ENCODE measurements around the gene WNT5B.

WNT5B gene

DNA sequence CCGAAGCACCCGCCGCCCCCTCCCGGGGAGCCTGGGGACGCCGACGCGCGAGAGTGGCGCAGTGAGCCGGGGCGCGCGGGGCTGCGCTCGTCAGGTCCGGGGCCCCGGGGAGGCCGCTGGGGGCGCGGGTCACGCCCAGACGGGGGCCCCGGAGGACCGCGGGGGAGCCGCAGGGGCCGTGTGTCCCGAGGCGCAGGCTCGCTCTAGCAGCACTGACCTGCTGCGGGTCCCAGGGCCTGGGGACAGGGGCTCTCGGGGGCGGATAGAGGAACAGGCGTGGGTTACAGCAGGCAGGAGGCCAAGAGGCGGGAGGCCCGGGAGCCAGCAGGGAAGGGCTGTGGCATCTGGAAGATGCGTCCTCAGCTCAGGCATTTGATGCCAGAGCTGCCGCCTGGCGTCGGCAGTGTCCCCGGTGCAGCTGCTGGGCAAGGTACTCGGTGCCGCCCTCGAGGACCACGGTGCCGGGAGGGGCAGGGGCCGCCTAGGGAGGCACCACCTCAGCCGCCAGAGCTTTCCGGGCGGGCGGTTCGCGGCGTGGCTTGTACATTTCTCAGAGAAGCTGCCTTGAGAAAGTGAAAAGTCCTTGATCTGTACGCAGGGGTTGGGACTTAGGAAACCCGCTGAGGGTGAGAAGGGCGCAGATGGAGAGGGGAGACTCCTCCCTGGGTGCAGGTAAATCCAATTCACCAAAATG, 1.2 kb downstream of the WNT5B start:
- no peak for DNase-seq (ENCODE audit: low read depth)

DNA sequence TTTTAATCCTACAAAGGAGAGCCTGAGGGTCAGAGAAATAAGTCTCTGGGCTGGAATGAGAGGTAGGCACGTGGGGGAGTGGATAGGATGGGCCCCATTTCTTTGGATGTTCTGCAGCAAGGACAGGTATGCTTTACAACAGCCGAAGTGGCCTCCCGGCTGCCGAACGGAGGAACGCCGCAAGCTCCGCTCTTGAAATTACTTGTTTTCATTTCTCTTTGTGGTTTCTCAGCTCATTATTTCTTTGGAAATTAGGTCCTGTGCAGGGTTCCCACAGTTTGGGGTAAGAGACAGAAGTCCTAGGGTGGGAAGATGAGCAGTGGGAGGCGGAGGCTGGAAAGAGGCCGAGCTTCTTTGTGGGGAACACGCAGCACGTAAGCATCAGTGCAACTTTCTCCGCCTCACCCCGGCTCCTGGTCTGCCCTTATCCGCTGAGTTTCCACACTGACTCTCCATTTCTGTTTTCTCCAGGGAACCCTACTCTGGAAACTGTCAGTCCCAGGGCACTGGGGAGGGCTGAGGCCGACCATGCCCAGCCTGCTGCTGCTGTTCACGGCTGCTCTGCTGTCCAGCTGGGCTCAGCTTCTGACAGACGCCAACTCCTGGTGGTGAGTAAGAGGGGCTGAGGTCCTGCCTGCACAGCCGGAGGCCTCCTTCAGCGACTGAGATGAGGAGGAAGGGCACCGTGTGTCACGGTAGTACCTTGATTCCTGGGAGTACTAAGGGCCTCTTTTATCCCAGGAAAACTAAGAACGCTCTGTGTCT, 2.0 kb downstream of the WNT5B start:
- no peak for DNase-seq (ENCODE audit: low read depth)

DNA sequence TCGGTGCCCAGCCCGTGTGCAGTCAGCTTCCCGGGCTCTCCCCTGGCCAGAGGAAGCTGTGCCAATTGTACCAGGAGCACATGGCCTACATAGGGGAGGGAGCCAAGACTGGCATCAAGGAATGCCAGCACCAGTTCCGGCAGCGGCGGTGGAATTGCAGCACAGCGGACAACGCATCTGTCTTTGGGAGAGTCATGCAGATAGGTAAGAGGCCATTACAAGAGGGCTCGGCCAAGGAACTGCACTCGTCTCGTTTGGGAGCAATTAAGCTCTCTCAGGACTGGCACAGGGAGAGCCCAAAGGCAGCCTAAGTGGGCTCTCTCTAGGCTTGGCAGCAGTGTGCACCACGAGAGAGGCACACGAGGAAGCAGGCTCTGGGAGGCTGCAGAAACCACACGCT, 3.7 kb downstream of the WNT5B start:
- no peak for DNase-seq (ENCODE audit: low read depth)

DNA sequence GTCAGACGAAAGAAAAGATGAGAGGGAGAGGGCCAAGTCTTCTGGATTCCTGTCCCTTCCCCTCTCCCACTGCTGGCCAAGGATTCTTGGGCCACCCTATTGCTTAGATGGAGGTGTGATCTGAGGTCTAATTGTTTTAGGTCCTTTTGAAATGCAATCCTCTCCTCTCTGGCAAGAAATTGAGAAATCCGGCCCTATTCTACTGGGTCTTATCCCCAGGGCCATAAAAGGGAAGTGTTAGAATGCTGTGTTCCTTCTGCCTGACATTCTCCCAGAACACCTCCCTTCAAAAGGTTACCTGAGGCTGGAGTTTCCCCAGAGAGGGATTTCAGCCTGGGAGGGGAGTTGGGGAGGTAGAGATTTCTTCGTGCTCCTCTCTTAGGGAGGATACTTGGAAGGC, 4.4 kb downstream of the WNT5B start:
- no peak for DNase-seq (ENCODE audit: low read depth)

DNA sequence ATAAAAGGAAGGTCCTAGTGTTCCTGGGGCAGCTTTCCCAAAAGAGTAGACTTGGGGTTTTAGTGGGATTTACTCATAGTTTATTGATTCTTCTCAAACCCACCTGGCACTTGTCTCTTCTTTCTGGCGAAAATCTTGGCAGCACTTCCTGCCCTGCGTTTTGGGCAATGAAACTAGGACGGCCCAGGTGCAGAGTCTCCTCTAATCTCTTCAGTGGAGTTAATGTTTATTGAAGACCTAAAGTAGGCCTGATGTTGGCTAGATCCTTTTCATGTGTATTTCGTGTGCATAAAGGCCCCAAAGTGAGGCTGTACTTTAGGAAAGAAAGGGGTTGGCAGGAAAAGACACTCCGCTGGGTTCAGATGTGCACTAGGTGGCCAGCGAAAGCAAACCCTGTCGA, 5.1 kb downstream of the WNT5B start:
- no peak for DNase-seq (ENCODE audit: low read depth)

DNA sequence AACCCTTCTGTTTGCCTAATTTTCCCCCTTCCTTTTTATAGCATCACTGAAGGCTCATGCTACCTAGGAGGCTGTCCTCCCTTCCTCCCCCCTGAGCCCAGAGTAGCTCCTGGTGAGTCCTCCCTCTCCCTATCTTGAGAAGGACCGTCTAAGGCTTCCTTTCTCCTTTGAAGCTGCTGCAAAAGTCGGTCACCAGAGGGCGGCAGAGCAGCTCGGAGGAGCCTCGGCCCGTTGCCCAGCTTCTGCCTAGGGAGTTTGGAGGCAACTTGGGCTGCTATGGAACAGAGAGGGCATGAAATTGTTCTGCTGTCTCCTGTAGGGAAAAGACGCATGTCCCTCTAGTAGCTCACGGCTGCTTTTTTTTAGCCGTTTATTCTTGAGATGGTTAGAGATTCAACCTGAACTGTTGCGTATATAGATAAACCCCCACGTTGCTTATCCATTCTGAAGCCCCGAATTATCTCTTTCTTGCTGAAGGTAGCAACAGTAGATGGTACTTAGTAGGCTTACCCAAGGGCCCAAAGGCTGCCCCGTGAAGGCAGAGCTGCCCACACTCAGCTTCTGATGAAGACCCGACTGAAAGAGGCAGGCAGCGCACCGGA, 5.7 kb downstream of the WNT5B start:
- peak; percentile 36 for DNase-seq (ENCODE audit: low read depth)

DNA sequence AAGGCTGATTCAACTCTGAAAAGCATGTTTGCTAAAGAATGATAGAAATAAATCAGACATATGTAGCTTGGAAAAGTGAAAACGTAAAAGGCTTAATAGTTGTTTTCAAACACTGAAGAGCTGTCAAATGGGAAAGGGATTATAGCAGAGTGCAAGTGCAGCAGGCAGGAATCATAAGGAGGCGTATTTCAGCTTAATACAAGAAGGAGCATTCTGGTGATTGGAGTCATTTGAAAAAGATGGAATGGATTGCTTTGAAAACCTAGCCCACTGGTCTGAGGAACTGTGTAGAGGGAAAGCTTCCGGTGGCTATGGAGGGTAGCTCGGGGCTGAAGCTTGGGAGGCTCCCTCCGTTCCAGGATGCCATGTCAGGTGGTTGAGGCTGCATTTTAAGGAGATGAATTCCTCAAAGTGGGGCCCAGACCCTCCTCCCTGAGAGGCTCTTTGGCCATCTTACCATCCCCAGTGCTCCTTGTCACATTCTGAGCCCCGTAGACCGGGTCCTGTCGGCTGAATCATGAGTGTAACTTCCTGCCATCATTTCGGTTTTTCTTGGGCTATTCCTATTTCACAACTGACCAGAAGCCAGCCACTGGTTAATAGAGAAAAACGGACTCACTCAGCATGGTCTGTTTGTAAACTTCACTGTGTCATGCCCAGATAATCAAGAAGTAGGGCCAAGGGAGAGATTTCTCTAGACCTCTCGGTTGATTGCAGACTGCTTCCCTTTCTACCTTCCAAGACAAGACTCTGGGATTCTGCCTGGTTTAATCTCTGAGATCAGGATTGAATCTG, 6.5 kb downstream of the WNT5B start:
- DNase-seq (ENCODE audit: low read depth) = no peak

DNA sequence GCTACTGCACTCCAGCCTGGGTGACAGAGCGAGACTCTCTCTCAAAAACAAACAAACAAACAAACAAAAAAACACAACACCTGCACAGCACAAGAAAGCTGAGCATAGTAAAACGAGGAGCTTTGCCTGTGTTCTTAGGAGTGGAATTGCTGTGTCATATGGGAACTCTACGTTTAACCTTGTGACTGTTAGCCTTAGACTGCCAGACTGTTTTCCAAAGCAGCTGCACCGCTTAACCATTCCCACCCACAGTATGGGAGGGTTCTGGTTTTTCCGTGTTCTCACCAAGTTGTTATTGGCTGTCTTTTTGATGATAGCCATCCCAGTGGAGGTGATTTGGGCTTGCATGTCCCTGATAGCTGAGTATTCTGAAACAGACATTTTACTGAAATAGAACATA, 9.2 kb downstream of the WNT5B start:
- DNase-seq (ENCODE audit: low read depth) = no peak

DNA sequence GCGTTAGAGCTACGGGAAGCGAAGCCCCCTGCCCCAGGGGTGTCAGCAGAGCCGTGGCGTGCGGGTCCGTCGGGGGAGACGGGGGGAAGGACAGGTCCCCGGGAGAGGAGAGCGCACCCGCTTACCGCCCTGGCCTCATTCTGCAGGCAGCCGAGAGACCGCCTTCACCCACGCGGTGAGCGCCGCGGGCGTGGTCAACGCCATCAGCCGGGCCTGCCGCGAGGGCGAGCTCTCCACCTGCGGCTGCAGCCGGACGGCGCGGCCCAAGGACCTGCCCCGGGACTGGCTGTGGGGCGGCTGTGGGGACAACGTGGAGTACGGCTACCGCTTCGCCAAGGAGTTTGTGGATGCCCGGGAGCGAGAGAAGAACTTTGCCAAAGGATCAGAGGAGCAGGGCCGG, 10.5 kb downstream of the WNT5B start:
- no peak for DNase-seq (ENCODE audit: low read depth)

DNA sequence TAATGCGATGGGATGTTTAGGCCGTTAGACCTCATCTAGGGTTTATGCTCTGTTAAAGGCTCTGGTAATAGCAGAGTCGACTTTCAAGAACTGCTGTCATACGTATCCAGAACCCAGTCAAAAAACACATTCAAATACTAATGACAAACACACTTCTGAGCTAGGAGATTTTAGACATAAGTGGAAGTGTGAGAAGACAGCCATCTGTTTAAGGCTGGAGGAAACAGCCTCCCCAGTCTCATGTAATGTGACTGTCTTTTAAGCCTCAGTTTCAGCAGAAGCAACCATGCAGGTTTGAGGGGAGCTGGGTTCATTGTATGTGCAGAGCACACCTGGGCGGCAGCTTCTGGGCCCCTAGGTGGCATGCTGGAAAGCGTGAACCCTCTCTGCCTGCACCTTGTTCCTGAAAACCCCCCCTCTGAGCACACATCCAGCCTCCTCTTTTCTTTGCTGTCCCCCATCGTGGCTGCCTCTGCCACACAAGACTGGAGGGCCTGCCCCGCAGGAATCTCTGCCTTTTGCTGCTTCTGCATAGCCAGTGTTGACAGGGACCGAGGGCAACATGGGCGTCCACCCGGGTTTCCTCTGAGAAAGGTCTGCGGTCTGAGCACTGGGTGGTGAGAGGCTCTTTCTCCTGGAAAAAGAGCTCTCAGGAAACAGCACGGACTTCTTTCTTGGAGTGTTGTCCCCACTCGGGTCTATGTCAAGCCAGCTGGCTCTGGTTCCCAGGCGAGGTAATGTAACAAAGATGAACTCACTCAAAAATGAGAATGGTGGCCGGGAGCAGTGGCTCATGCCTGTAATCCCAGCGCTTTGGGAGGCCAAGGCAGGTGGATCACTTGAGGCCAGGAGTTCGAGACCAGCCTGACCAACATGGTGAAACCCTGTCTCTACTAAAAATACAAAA, 11.6 kb downstream of the WNT5B start:
- no peak for DNase-seq (ENCODE audit: low read depth)

DNA sequence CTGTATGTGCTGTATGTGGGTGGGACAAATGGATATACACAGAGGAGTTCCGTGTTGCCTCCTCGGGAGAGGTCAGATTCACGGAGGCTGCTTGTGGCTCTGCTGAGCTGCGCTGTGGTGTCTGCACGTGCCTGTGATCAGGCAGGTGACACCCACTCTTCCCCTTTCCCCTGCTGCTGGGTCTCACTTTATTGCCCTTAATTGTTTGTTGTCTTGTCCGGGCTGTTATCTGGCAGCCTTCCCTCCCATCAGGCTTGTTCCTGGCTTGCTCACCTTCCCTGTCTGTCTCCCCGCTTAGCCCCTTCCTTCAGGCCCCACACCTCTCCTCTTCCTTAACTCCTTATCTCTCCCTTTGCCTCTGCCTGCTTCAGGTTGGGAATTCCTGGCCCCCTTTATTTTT, 13.5 kb downstream of the WNT5B start:
- DNase-seq (ENCODE audit: low read depth) = no peak

DNA sequence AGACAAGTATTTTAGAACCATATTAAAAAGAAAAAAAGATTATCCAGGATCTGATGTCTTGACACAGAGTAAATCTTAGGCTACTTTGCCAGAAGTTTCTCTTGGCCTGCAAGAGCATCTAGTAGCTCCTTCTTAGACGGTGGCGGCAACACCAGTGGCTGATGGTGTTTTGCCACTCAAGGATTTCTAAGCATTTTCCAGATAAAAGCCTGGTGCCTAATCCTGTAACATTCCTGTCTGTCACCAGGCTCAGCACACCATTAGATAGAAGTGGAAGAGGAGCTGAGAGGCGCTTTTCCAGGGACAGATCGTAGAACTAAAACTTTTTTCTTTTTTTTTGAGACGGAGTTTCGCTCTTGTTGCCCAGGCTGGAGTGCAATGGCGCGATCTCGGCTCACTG, 14.0 kb downstream of the WNT5B start:
- no peak for DNase-seq (ENCODE audit: low read depth)

DNA sequence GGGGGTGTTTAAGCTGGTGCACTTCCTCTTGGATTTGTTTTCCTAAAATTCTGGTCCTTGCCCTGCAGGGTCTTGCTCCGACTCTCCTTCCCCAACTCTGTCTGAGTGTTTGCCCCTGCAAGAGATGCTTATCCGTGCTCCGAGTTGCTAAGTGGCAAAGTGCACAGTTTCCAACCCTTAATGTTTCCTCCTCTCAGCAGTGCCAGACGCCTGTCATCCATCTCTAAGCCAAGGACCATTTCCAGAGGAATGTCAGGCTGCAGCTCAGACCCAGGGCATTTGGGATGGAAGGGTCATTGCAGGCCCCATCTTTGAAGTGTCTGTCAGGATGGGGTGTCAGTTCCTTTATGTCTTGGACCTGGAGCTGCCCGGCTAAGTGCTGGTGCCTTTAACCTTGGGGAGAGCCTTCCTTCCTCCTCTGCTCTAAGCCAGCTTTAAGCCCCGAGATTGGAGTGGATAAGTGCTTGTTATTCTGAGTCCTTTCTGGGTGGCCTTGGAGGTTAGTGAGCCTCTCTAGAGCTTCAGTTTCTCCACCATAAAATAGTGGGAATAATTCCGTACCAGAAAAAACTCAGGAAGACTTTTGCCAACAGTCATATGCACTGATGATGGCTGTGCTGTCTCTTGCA, 15.0 kb downstream of the WNT5B start:
- no peak for DNase-seq (ENCODE audit: low read depth)

DNA sequence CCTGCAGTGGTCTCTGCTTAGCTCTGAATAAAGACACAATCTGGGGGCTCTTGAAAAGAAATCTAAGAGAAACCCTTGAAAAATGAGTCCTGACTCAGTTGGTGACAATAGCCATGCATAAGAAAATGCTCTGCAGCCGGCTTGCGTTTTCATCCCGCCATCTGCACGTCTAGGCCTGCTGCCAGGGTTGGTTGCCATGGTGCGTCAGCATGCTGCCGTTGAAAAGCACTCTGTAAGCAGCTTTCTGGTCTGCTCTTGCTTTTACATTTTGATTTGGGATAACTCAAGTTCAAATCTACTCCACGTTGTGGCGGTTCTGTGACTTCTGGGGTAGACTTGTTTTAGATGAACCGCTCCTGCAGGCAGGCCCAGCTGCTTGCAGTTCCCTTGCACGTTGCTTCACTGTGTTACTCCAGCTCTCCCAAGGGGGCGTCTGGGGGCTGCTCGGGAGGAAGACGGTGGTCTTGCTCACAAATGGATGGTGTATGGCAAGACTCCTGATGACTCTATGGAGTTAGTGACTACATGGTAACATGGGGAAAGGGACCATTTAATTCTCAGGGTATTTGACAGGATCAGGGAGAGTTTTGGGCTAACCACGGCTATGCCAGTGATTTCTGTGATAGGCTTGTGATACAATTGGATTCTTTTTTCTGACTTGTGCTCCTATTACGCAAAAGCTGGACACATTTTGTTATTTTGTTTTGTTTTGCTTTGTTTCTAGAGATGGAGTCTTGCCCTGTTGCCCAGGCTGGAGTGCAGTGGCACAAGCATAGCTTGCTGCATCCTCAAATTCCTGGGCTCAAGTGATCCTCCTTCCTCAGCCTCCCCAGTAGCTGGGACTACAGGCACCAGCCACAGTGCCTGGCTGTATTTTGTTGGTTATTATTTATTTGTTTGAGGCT, 15.8 kb downstream of the WNT5B start:
- no peak for DNase-seq (ENCODE audit: low read depth)

DNA sequence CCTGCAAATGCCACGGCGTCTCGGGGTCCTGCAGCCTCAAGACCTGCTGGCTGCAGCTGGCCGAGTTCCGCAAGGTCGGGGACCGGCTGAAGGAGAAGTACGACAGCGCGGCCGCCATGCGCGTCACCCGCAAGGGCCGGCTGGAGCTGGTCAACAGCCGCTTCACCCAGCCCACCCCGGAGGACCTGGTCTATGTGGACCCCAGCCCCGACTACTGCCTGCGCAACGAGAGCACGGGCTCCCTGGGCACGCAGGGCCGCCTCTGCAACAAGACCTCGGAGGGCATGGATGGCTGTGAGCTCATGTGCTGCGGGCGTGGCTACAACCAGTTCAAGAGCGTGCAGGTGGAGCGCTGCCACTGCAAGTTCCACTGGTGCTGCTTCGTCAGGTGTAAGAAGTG, 16.8 kb downstream of the WNT5B start:
- DNase-seq (ENCODE audit: low read depth) = no peak

DNA sequence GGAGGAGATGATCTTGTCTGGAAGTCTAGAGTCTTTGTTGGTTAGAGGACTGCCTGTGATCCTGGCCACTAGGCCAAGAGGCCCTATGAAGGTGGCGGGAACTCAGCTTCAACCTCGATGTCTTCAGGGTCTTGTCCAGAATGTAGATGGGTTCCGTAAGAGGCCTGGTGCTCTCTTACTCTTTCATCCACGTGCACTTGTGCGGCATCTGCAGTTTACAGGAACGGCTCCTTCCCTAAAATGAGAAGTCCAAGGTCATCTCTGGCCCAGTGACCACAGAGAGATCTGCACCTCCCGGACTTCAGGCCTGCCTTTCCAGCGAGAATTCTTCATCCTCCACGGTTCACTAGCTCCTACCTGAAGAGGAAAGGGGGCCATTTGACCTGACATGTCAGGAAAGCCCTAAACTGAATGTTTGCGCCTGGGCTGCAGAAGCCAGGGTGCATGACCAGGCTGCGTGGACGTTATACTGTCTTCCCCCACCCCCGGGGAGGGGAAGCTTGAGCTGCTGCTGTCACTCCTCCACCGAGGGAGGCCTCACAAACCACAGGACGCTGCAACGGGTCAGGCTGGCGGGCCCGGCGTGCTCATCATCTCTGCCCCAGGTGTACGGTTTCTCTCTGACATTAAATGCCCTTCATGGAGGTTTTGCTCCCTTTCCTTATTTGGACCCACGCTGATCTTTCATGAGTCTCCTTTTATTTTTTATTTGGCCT, 17.7 kb downstream of the WNT5B start:
- no peak for DNase-seq (ENCODE audit: low read depth)

DNA sequence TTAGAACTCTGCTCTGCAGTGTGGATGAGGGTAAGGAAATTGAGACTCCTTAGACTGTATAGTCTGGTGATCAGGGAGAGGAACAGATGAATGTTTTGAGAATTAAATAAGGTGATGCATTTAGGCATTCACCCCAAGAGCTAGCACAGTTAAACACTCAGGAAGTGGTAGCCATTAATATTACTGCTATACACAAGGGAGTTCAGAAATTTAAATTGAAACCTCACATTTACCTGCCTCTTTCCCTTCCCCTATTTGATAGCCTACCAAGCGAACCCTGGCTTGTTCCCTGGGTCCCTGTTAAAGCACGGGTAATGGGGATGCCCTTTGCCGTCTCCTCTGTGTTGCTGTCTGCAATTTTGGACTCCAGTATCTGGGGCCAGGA, 18.2 kb downstream of the WNT5B start:
- DNase-seq (ENCODE audit: low read depth) = no peak

DNA sequence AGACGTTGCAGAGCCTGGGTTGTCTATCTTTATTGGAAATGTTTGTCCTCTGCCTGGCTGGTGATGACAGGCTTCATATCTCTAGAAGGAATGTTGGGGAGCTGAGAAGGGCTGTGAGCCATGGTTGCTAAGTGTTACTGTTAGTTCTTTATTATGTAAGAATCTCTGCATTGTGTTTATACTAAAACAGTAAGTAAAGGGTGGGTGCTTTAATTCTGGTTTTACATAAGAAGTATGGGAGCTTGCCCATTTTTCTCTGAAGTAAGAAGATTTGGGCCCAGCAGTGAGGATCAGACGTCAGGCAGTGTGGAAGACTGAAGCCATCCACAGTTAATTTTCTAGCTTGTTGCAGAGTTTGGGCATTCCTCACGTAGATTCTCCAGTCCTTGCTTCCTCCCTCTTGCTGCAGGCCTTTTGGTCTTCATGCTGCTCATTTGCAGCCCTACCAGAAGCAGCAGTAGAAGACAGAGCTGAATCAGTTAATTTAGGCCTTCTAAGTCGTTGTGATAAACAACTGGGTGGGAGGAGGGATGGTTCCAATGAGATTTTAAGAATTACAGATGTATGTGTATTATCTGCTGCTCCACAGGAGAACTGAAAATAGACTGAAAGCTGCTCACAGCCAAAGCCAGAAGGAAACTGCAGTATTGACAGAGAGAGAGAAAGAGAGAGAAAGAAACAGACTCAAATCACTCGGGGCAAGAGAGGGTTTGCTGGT, 21.4 kb downstream of the WNT5B start:
- DNase-seq (ENCODE audit: low read depth) = no peak

DNA sequence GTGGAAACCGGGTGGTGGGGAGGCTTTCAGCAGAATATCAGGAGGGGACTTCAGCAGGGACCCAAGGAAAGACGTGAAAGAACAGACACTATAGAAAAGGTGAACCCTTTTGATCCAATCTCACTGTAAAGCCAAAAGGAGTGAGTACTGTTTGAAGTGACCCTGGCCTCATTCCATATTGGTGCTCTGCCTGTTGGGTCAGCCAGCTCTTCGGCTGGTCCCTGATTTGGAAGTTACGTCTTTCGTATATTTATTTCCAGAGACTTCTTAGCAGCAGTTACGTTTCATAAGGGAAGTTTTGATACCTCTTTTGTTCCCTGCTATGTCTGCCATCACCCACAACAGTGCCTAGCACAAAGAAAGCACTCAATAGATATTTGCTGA, 21.9 kb downstream of the WNT5B start:
- no peak for DNase-seq (ENCODE audit: low read depth)

Data from stimulated activated CD8-positive, alpha-beta memory T cell treated with anti-CD3 and anti-CD28 coated beads, Interleukin-12 subunit alpha, Interleukin-12 subunit beta, amount 100 ng/mL, for 1 hour (primary cell).